Esophagus muscularis mucosa (tissue), 4 donors: ENCODE results near the gene URI1. TPM values are rescaled to one million over a fixed set of nuclear protein-coding genes. Genes with fewer than 3 reads are reported as not detected.

Experiments used
- DNase-seq: peaks from one replicate; pipeline ENCODE4 v3.0.0-alpha.2; 2017; ENCODE audit errors: extremely low spot score
- H3K27ac ChIP-seq, 4 donors: fragments of 200-600 bp; sonication (generic); replicated peaks in 1 of 4; 1 replicate in 3 of 4; 2 replicates in 1 of 4; pipeline ENCODE4 v1.5.1; 2016 to 2019; ENCODE audit warnings: mild to moderate bottlenecking in 1 of 4
- H3K27me3 ChIP-seq, 4 donors: fragments of 200-600 bp; sonication (generic); one replicate each; pipeline versions ENCODE4 v1.5.1 to v1.6.0; 2016 to 2019
- H3K36me3 ChIP-seq, 4 donors: fragments of 200-600 bp; sonication (generic); one replicate each; pipeline ENCODE4 v1.5.1; 2016 to 2019
- H3K4me1 ChIP-seq, 4 donors: fragments of 200-600 bp; sonication (generic); one replicate each; pipeline ENCODE4 v1.5.1; 2016 to 2019
- H3K4me3 ChIP-seq, 4 donors: fragments of 200-600 bp; sonication (generic); 1 replicate in 2 of 4; 2 replicates in 2 of 4; pipeline ENCODE4 v1.5.1; 2016 to 2019; ENCODE audit warnings: mild to moderate bottlenecking in 4 of 4, moderate library complexity in 1 of 4
- H3K9me3 ChIP-seq, 4 donors: fragments of 200-600 bp; sonication (generic); 1 replicate in 3 of 4; 2 replicates in 1 of 4; pipeline ENCODE4 v1.5.1; 2016 to 2019
- EP300 ChIP-seq: sonication (generic); formaldehyde crosslinking; IDR thresholded peaks from one replicate; pipeline ENCODE4 v1.6.1; 2017; ENCODE audit warnings: antibody characterized with exemption
- POLR2A ChIP-seq: fragments of 450-650 bp; IDR thresholded peaks from one replicate; pipeline ENCODE4 v1.6.1; 2017; ENCODE audit warnings: antibody characterized with exemption, moderate library complexity, mild to moderate bottlenecking, low read depth
- POLR2AphosphoS5 ChIP-seq, 2 donors: sonication (generic); formaldehyde crosslinking; IDR thresholded peaks; one replicate each; pipeline ENCODE4 v1.6.1; 2017; ENCODE audit warnings: antibody characterized with exemption in 2 of 2
- WGBS: methylation state at CpG from one replicate; pipeline ENCODE4 v1.1.5; 2018; 5-methylcytosine and 5-hydroxymethylcytosine counted together
- intact Hi-C: fragments of 100-400 bp; cut with DNase I; formaldehyde crosslinking; loops from one replicate; pipeline ENCODE4 v1.15.1; 2023
- total RNA-seq, 4 donors: library from RNA; depleted of rRNA; stranded (reverse); fragments of >200 nt; gene quantifications; one replicate each; pipeline versions ENCODE4 v1.1.0 to v1.2.1, GENCODE V29; 2016
- TF ChIP-seq, protein P1 (sequence below), 3 experiments: fragments of 200-600 bp in 2 of 3; fragments of 450-650 bp in 1 of 3; sonication (generic) in 2 of 3; IDR thresholded peaks; one replicate each; pipeline ENCODE4 v1.5.1; 2017 to 2019; ENCODE audit warnings: antibody characterized with exemption in 3 of 3, mild to moderate bottlenecking in 2 of 3, moderate library complexity in 1 of 3

Gene URI1
- total RNA-seq, 4 donors from 2014 or later, result 56.4 to 67.8 (median 59.8) TPM

GRCh38 chr19:29974701-29975100 is 32.7 kb downstream of the URI1 start:
- no peaks in the 10 kb centered on the region for H3K27me3 ChIP-seq
- intact Hi-C loops, result no loop called here
- H3K4me1 ChIP-seq, result peaks cover 7 to 28% (median 18%) of the 10 kb centered on the region in 4 donors
- no peaks in the 10 kb centered on the region for H3K36me3 ChIP-seq
- no peaks in the 10 kb centered on the region for H3K9me3 ChIP-seq
- H3K27ac ChIP-seq, result no peak overlapping the region
- no peak for DNase-seq
- WGBS, result 100% methylated on average over 2 of the region's 2 CpGs
- TF ChIP-seq, protein P1, sequence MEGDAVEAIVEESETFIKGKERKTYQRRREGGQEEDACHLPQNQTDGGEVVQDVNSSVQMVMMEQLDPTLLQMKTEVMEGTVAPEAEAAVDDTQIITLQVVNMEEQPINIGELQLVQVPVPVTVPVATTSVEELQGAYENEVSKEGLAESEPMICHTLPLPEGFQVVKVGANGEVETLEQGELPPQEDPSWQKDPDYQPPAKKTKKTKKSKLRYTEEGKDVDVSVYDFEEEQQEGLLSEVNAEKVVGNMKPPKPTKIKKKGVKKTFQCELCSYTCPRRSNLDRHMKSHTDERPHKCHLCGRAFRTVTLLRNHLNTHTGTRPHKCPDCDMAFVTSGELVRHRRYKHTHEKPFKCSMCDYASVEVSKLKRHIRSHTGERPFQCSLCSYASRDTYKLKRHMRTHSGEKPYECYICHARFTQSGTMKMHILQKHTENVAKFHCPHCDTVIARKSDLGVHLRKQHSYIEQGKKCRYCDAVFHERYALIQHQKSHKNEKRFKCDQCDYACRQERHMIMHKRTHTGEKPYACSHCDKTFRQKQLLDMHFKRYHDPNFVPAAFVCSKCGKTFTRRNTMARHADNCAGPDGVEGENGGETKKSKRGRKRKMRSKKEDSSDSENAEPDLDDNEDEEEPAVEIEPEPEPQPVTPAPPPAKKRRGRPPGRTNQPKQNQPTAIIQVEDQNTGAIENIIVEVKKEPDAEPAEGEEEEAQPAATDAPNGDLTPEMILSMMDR (IDR thresholded peaks at IDR 0.05), result no peak
- TF ChIP-seq POLR2A (no peak), POLR2AphosphoS5 (IDR thresholded peaks at IDR 0.05) (no peak), EP300 (no peak)
- H3K4me3 ChIP-seq, result no peak overlapping the region

DNA sequence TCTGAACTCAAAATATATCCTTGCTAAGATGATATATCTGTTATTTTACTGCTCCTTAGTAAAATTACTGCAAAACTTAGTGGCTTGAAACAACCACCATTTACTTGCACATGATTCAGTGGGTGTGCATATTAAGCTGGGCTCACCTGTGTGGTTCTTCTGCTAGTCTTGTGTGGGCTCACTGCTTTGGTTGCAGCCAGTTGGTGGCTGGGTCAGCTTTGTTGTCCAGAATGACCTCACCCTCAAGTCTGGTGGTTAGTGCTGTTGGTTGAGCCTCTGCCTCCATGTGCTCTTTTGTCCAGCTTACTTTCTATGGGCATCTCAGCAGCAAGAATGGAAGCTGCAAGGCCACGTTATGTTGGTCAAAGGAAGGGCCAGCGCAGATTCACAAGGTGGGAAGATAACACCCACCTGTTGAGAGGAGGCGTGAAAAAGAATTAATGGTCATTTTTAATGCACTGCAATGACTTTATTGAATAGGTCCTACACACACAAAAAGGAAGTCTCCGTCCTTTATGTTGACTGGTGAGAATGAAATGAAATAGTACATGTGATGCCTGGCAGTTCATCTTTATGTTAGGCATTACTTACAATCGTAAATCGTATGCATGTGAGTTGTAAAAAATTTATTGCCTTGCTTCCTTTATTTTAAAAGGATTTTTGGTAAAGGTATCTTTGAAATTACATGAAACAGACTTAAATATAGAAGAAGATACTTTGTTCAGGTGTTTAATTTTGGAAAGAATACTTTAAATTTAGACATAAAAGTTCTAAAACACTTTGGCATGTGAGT is 34.3 kb downstream of the URI1 start:
- no peak overlapping the region for H3K4me3 ChIP-seq
- no peaks in the 10 kb centered on the region for H3K27me3 ChIP-seq
- TF ChIP-seq EP300 (no peak), POLR2AphosphoS5 (IDR thresholded peaks at IDR 0.05) (no peak), POLR2A (no peak)
- TF ChIP-seq, protein P1 (IDR thresholded peaks at IDR 0.05), result no peak
- 92% methylated on average over 6 of the region's 6 CpGs for WGBS
- H3K27ac ChIP-seq, result no peak overlapping the region
- H3K9me3 ChIP-seq, result no peaks in the 10 kb centered on the region
- intact Hi-C loops, result no loop called here
- H3K36me3 ChIP-seq, result no peaks in the 10 kb centered on the region
- no peak for DNase-seq
- H3K4me1 ChIP-seq, result peaks cover 7 to 16% (median 12%) of the 10 kb centered on the region in 4 donors

DNA sequence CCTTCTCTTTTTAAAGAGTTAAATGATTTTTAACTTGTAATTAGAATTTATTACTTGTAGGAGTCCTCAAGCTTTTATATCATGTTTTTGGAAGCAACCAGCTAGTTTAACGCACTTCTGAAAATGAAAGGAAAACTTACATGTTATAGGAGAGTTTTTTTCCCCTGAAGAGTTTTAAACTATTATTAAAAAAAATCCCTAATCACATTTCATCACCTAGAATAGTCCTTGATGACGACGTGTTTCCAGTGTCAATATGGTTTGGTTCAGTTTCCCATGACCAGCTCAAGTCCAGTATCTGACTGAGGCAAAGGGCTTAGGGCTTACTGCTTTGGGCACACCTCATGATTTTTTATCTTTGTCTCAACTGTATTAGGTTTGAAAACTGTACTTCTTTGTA is 36.0 kb downstream of the URI1 start:
- 72% methylated on average over 3 of the region's 3 CpGs for WGBS
- no peaks in the 10 kb centered on the region for H3K36me3 ChIP-seq
- H3K27ac ChIP-seq, result no peak overlapping the region
- DNase-seq, result no peak
- no peak for TF ChIP-seq POLR2AphosphoS5 (IDR thresholded peaks at IDR 0.05)
- TF ChIP-seq EP300, result no peak
- TF ChIP-seq, protein P1 (IDR thresholded peaks at IDR 0.05), result no peak
- no peak for TF ChIP-seq POLR2A
- H3K4me1 ChIP-seq, result peaks cover 3 to 19% (median 13%) of the 10 kb centered on the region in 4 donors
- no peaks in the 10 kb centered on the region for H3K9me3 ChIP-seq
- intact Hi-C loops, result no loop called here
- no peaks in the 10 kb centered on the region for H3K27me3 ChIP-seq
- no peak overlapping the region for H3K4me3 ChIP-seq

DNA sequence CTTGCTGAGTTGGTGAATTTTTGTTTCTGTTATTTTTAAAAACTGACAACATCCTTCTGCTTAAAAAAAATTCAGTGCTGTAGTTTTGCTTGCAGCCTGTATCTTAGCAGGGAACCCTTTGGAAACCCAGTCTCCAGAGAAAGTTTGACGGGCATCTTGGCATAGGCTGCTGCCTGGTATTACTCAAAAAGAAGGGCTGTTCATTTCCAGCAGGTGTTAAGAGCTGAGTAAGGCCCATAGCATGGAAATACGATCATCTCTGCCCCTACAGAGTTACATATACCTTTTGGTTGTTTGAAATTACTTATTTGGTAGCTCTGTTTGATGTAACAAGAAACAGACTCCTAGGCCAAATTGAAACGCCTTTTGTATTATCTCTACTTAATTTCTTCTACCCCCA is 41.5 kb downstream of the URI1 start:
- TF ChIP-seq, protein P1 (IDR thresholded peaks at IDR 0.05), result no peak
- no peak for TF ChIP-seq POLR2AphosphoS5 (IDR thresholded peaks at IDR 0.05)
- TF ChIP-seq EP300, result no peak
- TF ChIP-seq POLR2A, result no peak
- Histone ChIP-seq H3K4me1 (peaks cover 10 to 16% (median 14%) of the 10 kb centered on the region in 4 donors), H3K9me3 (no peaks in the 10 kb centered on the region), H3K36me3 (peaks cover 0 to 15% (median 3%) of the 10 kb centered on the region in 4 donors), H3K27ac (no peak overlapping the region), H3K27me3 (no peaks in the 10 kb centered on the region), H3K4me3 (no peak overlapping the region)
- intact Hi-C loops, result no loop called here
- 71% methylated on average over 3 of the region's 3 CpGs for WGBS
- DNase-seq, result no peak
